NOMO-1 treated with dmso at 0.1 percent for 144 hours (cell line): Measurements from ENCODE around the gene MRPS30.
"Not testable (repeated sequence)": the region's sequence is repeated elsewhere in the genome, so short reads cannot be mapped to it uniquely, and the experiment has no call there.

ENCODE experiments used
- DNase-seq: peaks from one replicate; lab custom pipeline; 2025; ENCODE audit not compliant: unreplicated experiment; lab: John Stamatoyannopoulos, UW

Gene MRPS30

DNA sequence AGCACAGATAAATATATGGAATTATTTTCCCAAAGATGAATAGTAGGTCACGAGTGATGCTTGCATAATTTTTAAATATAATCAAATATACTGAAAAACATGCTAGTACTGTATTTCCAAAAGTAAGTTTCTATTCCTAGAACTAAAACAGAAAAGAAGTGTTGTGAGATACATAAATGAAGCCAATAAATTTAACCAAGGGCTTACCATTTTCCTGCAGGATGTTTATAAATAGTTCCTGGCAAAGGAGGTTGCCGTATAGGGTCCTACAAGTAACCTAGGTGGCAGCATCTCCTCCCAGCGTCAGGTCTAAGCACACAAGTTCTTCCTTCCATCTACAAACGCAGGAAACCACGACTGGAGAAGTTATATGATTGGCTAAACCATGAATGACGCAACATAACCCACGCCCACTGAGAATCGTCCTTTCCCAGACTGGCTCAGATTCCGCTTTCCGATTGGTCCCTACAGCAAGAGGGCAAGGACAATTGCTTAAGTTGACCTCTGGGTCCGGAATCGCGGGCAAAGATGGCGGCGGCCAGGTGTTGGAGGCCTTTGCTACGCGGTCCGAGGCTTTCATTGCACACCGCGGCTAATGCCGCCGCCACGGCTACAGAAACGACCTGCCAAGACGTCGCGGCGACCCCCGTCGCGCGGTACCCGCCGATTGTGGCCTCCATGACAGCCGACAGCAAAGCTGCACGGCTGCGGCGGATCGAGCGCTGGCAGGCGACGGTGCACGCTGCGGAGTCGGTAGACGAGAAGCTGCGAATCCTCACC, at the start of gene MRPS30:
Gene MRPS30, plus strand, starts transcription at position 513 of the 780 bp plus-strand sequence. Its CDS starts 16 bp downstream, at position 529.
- peak; percentile 100 for DNase-seq

DNA sequence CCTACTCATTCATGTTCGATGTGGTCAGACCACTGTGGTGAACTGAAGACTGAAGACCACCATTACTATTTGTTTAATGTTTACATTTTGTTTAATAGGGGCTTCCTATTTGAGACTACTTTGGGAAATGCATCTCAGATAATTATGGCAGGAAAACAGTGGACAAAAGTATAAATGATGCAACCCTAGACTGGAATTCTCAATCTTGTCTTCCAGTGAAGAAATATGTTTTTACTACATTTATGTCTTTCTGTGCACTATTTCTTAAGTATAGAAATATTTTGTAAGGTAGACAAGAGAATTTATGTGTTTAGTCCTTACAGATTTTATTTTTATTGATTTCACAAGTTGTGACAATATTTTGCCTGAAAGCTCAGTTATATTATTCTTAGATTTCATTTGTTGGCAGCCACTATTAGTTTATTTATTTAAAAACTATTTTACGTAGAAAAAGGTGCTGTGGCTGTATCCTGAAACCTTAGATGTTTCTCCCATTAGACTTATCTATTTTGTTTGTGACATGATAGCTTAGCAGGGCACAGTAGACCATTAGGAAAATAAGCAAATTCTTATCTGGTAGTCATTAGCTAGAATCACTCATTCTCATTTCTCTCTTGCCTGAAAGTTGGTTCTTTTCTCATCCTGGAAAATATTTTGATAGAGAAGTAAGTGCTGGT, 39.4 kb upstream of the MRPS30 start:
- no peak for DNase-seq

DNA sequence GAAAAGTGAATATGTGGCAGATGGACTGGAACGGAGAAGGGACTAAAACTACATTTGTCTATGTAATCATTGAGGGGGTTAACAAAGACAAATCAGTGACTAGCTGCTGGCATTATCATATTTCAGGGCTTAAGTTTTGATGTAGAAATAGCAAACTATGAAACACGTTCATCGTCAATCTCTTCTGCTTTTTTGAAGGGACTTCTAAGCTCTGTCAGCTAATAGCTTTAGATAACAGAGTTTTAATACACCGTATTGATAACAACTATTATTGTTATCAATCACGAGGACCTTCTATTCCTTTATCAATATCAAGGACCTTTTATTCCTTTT, 38.9 kb upstream of the MRPS30 start:
- DNase-seq: no peak

DNA sequence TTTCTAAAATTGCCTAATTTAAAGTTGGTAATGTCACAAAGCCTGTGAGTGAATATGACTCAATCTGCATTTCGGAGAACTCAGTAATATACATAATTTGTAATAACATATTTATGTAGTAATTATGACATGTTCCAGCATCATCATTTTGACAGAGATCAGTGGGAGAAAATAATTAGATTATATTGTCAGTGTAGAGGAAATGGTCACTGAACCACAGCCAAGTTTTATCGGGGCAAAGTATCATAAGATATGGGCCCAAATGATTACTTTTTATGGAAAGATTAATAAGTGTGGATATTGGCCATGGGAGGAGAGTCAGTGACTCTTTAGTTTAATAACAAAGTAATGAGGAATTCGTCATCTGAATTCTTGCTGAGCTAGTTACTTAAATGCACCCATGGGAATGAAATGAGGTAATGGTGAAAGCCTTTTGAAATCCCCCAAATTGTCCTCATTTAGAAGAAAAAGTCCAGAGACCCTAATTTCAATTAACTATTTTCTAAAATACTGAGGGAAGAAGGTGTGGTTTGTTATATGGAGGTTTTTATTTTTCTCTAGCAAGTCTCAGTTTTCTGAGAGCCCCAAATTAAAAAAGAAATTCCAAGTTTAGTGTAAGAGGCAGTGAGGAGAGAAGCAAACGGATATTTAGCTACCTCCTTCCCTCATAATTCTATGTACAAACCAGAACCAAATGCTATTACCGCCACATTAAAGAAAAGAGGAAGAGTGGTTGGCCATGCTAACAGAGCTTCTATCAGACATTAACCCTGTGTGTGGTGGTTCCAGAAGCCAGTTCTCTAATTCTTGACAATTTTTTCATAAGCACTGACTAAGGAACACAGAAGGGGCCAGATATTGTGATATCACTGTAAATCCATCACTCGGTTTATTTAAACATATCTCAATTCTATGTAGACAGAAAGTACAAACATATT, 37.7 kb upstream of the MRPS30 start:
- DNase-seq: peak; percentile 13

DNA sequence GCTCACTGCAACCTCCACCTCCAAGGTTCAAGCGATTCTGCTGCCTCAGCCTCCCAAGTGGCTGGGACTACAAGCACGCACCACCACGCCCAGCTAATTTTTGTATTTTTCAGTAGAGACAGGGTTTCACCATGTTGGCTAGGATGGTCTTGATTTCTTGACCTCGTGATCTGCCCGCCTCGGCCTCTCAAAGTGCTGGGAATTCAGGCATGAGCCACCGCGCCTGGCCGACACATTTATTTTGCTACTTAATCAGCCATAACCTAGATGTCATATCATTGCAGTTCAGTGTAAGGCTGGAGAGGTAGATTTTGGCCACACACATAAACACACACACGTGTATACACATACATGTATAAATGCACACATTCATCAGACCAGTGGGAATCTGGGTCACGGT, 36.4 kb upstream of the MRPS30 start:
- DNase-seq: not testable (repeated sequence)

DNA sequence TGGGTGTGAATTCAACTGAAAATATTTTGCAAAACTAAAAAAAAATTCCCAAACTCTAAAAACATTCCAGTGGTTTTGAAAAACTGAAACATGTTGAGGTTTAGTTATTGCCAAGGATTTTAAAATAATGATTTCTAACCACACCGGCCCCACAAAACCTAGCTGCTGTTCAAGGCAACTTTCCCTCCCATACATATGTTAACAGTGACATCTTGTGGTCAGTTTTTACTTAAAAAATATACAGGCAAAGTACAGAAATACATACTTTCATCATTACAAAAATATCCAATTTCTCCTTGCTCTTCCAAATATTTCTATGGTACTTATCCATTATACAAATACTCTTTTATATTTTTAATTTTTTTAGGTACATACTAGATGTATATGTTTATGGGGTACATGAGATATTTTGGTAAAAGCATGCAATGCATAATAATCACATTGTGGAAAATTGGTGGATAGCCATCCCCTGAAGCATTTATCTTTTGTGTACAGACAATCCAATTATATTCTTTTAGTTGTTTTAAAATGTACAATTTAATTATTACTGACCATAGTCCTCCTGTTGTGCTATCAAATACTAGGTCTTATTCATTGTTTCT, 34.4 kb upstream of the MRPS30 start:
- peak; percentile 36 for DNase-seq

DNA sequence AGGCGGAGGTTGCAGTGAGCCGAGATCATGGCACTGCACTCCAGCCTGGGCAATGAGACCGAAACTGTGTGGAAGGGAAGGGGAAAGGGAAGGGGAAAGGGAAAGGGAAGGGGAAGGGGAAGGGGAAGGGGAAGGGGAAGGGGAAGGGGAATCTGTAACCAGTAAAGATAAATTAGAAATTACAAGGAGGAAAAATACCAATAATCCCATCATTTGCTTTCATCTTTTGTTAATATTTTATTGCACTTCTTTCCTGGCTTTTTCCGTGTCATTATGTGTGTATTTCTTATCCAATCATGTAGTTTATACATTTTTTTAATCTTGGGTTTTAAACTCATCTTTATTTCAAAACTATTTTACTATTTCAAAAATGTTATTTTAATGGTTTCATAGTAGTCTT, 29.6 kb upstream of the MRPS30 start:
- no peak for DNase-seq

DNA sequence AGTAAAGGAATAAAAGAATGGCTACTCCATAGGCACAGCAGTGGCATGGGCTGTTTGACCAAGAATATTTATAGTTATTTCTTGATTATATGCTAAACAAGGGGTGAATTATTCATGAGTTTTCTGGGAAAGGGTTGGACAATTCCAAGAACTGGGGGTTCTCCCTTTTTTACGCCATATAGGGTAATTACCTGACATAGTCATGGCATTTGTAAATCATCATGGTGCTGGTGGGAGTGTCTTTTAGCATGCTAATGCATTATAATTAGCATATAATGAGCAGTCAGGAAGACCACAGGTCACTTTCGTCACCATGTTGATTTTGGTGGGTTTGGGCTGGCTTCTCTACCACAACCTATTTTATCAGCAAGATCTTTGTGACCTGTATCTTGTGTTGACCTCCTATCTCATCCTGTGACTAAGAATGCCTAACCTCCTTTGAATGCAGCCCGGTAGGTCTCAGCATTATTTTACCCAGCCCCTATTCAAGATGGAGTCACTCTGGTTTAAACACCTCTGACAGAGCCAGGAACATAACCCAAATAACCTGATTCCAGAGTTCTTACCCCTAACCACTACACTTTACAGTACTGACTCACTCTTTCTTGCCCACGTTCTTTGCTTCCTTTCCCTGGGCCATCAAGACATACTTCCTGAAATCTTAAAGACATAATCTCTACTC, 25.0 kb upstream of the MRPS30 start:
- no peak for DNase-seq

DNA sequence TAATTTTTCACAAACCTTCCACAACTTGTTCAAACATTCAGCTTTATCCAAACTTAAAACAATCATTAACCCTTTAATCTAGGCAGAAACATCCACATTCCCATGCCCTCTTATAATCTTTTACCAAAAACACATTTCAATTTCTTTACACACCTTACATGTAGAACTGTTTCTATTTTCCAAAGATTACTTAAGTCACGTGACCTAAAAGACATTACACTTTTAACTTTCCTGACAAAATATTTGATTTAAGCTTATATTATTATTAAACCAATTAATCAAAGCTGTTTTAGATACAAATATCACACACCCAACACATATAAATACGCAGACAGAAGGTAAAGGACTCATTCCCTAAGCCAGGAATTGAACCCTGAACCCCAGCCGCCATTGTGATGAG, 21.0 kb upstream of the MRPS30 start:
- DNase-seq: no peak

DNA sequence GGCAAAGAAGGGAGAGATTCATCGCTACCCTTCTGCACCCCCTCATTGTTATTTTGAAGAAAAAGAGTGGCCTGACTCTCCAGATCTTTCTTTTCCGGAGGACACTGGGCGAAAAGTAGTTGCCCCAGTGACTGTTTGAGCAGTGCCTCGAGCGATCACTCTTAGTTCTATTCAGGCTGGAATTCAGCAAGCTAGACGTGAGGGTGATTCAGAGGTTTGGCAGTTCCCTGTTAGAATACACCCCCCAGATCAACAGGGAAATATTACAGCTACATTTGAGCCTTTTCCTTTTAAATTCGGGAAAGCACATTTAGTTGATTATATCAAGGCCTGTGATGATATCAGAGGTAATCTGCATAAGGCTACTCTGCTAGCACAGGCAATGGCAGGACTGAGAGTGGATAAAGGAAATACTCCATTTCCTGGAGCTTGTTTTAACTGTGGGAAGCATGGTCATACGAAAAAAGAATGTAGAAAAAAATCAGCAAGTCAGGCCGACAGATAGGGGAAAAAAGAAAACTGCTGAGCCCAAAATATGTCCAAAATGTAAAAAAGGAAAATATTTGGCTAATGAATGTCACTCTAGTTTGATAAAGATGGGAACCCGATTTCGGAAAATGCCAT, 19.3 kb upstream of the MRPS30 start:
- not testable (repeated sequence) for DNase-seq

DNA sequence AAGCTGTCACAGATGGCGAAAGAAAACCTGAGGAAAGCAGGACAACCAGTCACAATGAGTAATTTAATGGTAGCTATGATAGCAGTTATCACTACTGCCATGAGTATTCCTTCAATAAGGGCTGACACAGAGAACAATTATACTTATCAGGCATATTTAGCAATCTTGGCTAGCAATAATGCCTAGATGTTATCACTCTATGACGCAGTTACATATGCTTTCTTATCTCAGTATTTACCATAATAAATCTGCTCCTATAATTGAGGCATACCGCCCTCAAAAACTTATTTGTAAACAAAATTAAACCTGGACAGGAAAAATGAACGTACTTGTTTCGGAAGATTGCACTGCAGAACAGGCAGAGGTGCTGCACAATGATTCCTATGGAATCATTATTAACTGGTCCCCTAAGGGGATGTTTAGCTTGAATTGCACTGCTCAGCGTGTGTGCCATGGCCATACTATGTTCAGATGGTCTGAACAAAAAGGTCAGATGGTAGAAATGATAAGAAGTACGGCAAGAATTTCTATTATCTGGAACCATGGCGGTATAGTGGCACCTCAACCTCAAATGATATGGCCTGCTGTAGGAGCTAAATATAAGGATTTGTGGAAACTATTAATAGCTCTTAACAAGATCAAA, 16.6 kb upstream of the MRPS30 start:
- not testable (repeated sequence) for DNase-seq

DNA sequence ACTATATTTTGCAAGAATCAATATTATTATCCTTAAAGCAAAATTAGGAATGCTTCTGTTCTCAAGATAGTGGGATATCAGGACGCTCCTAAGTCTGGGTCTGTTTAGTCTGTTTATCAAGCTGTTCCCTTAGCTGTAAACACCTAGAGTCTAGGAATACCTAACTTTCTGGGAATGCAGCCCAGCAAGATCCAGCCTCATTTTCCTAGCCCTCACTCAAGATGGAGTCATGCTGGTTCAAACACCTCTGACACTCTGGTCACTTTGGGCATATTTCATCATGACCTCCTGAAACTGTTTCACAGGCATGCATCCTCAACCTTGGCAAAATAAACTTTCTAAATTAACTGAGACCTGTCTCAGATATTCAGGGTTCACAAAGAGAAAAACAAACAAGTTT, 14.4 kb upstream of the MRPS30 start:
- no peak for DNase-seq

DNA sequence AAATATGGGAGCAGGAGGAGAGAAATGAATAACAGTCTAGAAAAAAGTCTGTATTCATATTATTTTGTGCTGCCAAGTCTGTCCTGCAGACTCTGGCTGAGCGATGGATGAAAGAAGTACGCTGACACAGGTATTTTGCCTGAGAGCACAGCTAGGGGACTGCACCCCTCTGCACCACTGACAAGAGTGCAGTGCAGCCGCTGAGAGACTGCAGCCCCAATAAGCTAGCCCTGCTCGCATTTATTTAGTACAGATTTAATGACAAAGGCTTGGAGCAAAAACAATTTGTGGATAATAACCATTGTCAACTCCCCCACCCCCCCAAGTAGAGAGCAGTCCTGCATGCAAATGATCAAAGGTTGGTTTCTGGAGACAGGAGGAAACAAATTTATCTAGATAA, 13.3 kb upstream of the MRPS30 start:
- no peak for DNase-seq

DNA sequence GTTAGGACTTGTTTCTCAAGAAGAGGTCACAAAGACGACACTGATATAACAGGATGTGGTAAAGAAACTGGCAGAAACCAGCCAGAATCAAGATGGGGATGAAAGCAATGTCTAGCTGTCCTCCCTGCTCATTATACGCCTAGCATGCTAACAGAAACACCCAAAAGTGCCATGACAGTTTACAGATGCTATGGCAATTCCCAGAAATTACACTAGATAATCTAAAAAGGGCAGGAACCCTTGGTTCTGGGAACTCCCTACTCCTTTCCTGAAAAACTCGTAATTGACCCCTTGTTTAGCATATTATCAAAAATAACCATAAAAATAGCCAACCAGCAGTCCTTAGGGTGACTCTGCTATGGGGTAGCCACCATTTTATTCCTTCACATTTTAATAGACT, 10.9 kb upstream of the MRPS30 start:
- no peak for DNase-seq

DNA sequence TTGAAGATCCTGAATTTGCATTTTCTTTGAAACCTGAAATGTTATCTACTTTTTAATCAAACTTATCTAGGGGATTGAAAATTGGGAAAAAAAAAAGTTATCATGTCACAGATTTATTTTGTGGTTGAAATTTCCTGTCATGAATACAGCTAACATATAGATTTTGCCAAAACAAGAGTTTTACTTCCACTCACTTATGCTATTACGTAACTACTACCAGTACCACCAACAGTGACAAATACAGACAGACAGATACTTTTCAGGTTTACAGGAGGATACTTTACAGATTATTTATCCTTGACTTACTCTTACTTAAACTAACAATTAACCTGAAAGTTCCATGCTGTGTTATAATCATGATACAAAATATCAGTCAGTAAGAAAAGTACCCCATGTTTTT, 6.8 kb upstream of the MRPS30 start:
- no peak for DNase-seq

DNA sequence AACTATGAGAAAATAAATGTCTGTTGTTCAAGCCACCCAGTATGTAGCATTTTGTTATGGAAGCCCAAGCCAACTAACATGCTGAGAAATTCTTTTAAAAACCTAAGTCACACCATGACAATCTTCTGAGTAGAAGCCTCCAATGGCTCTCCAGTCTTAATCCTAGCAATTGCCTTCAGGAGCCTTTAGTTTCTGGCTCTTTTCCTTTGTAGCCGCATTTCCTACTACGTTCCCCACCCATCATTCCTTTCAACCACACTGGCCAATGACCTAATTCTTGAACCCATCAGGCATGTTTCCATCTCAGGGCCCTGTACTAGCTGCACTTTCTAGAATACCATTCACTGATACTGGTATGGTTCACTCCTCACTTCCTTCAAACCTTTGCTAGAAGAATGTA, 2.1 kb upstream of the MRPS30 start:
- DNase-seq: no peak

DNA sequence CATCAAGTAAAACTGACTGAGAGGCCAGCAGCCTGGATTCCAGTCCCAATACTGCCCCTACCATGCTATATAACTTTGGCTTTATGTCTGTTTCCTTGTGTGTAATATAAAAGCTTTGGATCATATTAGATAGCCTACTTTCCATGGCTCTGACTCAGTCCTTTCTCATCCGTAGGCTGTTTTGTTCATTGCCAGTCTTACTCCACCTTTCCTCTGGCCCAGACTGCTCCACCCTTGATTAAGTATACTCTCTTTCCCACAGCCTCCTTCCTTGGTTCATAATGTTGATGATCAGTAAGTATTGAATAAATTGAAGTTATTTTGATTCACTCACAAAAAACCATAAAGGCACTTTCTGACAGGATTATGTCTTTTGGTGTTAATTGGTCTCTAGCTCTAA, 1.5 kb upstream of the MRPS30 start:
- DNase-seq: no peak

DNA sequence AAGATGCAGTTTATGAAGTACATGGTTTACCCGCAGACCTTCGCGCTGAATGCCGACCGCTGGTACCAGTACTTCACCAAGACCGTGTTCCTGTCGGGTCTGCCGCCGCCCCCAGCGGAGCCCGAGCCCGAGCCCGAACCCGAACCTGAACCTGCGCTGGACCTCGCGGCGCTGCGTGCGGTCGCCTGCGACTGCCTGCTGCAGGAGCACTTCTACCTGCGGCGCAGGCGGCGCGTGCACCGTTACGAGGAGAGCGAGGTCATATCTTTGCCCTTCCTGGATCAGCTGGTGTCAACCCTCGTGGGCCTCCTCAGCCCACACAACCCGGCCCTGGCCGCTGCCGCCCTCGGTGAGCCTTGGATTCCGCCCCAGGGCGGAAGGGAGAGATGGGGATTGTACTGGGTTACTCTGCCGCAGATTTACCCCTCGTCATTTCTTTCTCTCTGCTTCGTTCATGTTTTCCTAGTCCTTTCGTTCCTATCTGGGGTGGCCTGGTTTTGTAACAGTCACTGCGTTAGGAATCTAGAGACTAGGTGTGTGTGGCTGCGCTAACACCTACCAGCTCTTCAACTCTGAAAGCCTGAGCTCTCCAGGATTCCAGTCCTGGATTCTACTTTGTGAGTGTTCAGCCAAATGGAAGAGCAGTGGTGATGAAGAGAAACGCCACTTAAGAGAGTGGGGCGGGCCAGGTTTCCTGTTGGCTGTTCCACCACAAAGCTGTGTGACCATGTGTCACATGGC, 638 bp downstream of the MRPS30 start:
- peak; percentile 58 for DNase-seq

DNA sequence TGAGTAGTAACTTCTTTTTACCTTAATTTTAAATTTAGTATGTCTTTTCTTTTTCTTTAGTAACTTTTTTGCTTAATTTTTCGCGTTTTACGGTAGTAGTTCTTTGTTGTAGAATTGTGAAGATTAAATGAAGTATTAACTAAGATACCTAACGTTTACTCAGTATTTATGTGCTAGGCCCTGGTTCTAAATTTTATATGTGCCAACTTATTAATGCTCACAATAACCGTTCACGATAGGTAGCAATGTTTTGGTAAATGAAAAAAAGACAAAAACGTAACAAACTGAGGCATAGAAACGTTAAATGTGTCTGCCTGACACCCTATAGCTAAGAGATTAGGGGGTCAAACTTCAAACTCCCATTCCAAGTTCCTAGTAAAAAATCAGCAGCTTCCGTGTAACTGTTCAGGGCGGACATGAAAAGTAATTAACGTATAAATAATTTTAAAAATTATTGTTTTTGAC, 1.2 kb downstream of the MRPS30 start:
- no peak for DNase-seq
